ENCODE measurements around the gene DRICH1. TPM values are rescaled to one million over a fixed set of nuclear protein-coding genes. Genes with fewer than 3 reads are reported as not detected.
A peak's percentile ranks its signal among the peaks of the same experiment; 100 is the strongest.

Gene DRICH1
- polyA plus RNA-seq, 3 donors, result 1.7 TPM; not detected in 2

GRCh38 chr22:23580576-23581259 lies 51.4 kb downstream of the DRICH1 start:
- H3K36me3 Mint-ChIP-seq, result no peaks in the 10 kb centered on the region
- Histone ChIP-seq H3K79me2 (ENCODE audit: insufficient read depth, low read length) (no peaks in the 10 kb centered on the region), H3K9me3 (replicated peaks in 1 of 2; ENCODE audit: control insufficient read depth in 1 of 2, insufficient read depth in 1 of 2, low read length in 2 of 2) (no peaks in the 10 kb centered on the region), H3K4me2 (replicated peaks; ENCODE audit: extremely low read depth, low read length, poor library complexity, severe bottlenecking) (no peak overlapping the region), H3K9ac (ENCODE audit: insufficient read depth, low read length, poor library complexity, severe bottlenecking) (no peak overlapping the region), H4K20me1 (ENCODE audit: insufficient read depth, low read length) (no peaks in the 10 kb centered on the region), H3K4me3 (replicated peaks in 1 of 3; ENCODE audit: low read depth in 2 of 3, low read length in 3 of 3) (no peak overlapping the region), H3K27me3 (ENCODE audit: control insufficient read depth in 2 of 2, insufficient read depth in 2 of 2, low read length in 2 of 2) (peaks cover 0 to 8% of the 10 kb centered on the region in 2 donors), H3K27ac (ENCODE audit: low read depth in 1 of 2, low read length in 2 of 2) (no peak overlapping the region), H3K4me1 (ENCODE audit: control insufficient read depth in 1 of 2, insufficient read depth in 2 of 2, low read length in 2 of 2) (no peaks in the 10 kb centered on the region), H2AFZ (ENCODE audit: insufficient read depth, low read depth, low read length, poor library complexity, severe bottlenecking) (peak overlapping the region; percentile 8), H3K36me3 (replicated peaks in 1 of 2; ENCODE audit: control insufficient read depth in 1 of 2, insufficient read depth in 2 of 2, low read length in 2 of 2) (no peaks in the 10 kb centered on the region)
- H3K4me3 Mint-ChIP-seq, result no peak overlapping the region
- peaks cover 0 to 2% (median 0%) of the 10 kb centered on the region in 7 donors for H3K9me3 Mint-ChIP-seq
- H3K27ac Mint-ChIP-seq, result no peak overlapping the region
- no peak for TF ChIP-seq CTCF (IDR thresholded peaks at IDR 0.05)
- peaks cover 19% of the 10 kb centered on the region for H3K4me1 Mint-ChIP-seq
- no peak for DNase-seq
- peaks cover 6 to 26% (median 16%) of the 10 kb centered on the region in 3 donors for H3K27me3 Mint-ChIP-seq (ENCODE audit: low read depth in 3 of 3)
- intact Hi-C loops (cut with micrococcal nuclease), result no loop called here
- 13% methylated on average over 5 of the region's 11 CpGs for WGBS (ENCODE audit: insufficient coverage)

- 31% methylated on average over 12 of the region's 12 CpGs for whole genome bisulfite sequencing (ENCODE audit: insufficient coverage)
- Histone ChIP-seq H3K4me2 (replicated peaks; ENCODE audit: extremely low read depth, low read length, poor library complexity, severe bottlenecking) (no peak within 1 kb of the TSS), H3K27me3 (ENCODE audit: control insufficient read depth in 2 of 2, insufficient read depth in 2 of 2, low read length in 2 of 2) (peaks cover 0 to 8% of the 10 kb centered on the region in 2 donors)
Measured at GRCh38 chr22:23579870-23580575, 52.1 kb downstream of the DRICH1 start, which contains the start of gene IGLL1. Gene IGLL1 (minus strand): TSS chr22:23580290. CDS start chr22:23580190, 100 bp downstream.

More at GRCh38 chr22:23579870-23580575, 52.1 kb downstream of the DRICH1 start, which contains the start of gene IGLL1:
- Histone ChIP-seq H3K27ac (ENCODE audit: low read depth in 1 of 2, low read length in 2 of 2) (no peak within 1 kb of the TSS), H3K79me2 (ENCODE audit: insufficient read depth, low read length) (no peaks in the 10 kb centered on the region), H3K36me3 (replicated peaks in 1 of 2; ENCODE audit: control insufficient read depth in 1 of 2, insufficient read depth in 2 of 2, low read length in 2 of 2) (no peaks in the 10 kb centered on the region), H3K4me3 (replicated peaks in 1 of 3; ENCODE audit: low read depth in 2 of 3, low read length in 3 of 3) (no peak within 1 kb of the TSS), H3K4me1 (ENCODE audit: control insufficient read depth in 1 of 2, insufficient read depth in 2 of 2, low read length in 2 of 2) (no peaks in the 10 kb centered on the region), H4K20me1 (ENCODE audit: insufficient read depth, low read length) (no peaks in the 10 kb centered on the region), H3K9ac (ENCODE audit: insufficient read depth, low read length, poor library complexity, severe bottlenecking) (no peak within 1 kb of the TSS), H2AFZ (ENCODE audit: insufficient read depth, low read depth, low read length, poor library complexity, severe bottlenecking) (peak within 1 kb of the TSS; percentile 8), H3K9me3 (replicated peaks in 1 of 2; ENCODE audit: control insufficient read depth in 1 of 2, insufficient read depth in 1 of 2, low read length in 2 of 2) (no peaks in the 10 kb centered on the region)
- intact Hi-C loops (cut with micrococcal nuclease), result no loop called here
- peaks cover 17% of the 10 kb centered on the region for H3K4me1 Mint-ChIP-seq
- TF ChIP-seq CTCF (IDR thresholded peaks at IDR 0.05), result no peak
- peaks cover 0 to 2% (median 0%) of the 10 kb centered on the region in 7 donors for H3K9me3 Mint-ChIP-seq
- H3K36me3 Mint-ChIP-seq, result no peaks in the 10 kb centered on the region
- no peak within 1 kb of the TSS for H3K4me3 Mint-ChIP-seq
- H3K27me3 Mint-ChIP-seq (ENCODE audit: low read depth in 3 of 3), result peaks cover 4 to 25% (median 16%) of the 10 kb centered on the region in 3 donors
- DNase-seq, result no peak
- H3K27ac Mint-ChIP-seq, result peak within 1 kb of the TSS in 1 of 7 donors; percentile 50

Measured in CD14-positive monocyte (primary cell).